ENCODE measurements around the gene KAT2B.

The KAT2B gene

DNA sequence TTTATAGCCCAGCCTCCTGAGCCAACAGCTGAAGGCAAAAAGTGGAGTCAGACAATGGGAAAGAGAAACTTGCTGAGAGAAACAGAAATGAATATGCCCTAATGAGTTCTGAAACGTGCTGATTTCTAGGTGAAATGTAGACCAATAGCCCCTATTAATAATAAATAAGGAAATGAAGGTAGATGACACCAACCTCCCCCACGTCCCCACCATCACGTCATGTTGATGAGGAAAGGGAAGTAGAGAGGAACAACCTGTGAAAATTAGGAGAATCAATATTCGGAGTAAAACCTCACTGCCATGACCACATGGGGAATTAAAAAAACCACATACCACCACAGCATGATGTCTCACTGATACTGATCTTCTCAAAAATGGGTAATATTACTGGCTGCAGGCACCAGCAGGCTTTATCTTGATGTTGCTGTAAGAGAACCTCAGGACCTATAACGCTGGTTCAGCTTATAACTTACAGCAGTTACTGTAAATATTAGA is 64.0 kb downstream of the KAT2B start:
- TF ChIP-seq, protein P1, sequence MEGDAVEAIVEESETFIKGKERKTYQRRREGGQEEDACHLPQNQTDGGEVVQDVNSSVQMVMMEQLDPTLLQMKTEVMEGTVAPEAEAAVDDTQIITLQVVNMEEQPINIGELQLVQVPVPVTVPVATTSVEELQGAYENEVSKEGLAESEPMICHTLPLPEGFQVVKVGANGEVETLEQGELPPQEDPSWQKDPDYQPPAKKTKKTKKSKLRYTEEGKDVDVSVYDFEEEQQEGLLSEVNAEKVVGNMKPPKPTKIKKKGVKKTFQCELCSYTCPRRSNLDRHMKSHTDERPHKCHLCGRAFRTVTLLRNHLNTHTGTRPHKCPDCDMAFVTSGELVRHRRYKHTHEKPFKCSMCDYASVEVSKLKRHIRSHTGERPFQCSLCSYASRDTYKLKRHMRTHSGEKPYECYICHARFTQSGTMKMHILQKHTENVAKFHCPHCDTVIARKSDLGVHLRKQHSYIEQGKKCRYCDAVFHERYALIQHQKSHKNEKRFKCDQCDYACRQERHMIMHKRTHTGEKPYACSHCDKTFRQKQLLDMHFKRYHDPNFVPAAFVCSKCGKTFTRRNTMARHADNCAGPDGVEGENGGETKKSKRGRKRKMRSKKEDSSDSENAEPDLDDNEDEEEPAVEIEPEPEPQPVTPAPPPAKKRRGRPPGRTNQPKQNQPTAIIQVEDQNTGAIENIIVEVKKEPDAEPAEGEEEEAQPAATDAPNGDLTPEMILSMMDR (IDR thresholded peaks at IDR 0.05; ENCODE audit: control insufficient read depth, extremely low read depth, insufficient read depth) = no peak
- DNase-seq (ENCODE audit: low read depth) = no peak
- H3K4me3 ChIP-seq (ENCODE audit: low read depth, low read length) = no peak overlapping the region

DNA sequence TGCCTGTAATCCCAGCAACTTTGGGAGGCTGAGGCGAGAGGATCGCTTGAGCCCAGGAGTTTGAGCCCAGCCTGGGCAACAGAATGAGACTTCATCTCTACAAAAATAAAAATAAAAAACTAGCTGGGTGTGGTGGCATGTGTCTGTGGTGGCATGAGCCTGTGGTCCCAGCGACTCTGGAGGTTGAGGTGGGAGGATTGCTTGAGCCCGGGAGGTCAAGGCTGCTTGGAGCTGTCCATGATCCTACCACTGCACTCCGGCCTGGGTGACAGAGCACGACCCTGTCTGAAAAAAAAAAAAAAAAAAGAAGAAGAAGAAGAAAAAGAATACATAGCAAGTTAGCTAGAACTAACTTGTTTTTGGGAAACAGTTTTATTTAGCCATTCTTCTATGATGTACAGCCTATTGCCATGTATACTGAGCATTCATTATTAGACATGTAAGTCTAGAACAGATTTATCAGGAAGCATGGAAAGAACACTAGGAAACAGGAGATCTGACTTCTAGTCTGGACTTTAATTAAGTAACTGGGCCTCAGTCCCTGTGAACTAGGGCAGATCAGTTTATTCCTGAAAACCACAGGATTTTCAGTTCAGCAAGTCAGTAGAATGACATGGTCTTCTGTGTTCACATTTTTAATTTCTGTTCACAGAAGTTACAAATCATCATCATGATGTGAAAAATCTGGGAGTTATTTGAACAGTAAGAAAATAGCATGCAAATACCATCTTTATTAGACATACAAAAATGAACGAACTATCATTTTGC is 65.5 kb downstream of the KAT2B start:
- TF ChIP-seq, protein P1 (IDR thresholded peaks at IDR 0.05; ENCODE audit: control insufficient read depth, extremely low read depth, insufficient read depth) = no peak
- DNase-seq (ENCODE audit: low read depth) = no peak
- H3K4me3 ChIP-seq (ENCODE audit: low read depth, low read length) = no peak overlapping the region

DNA sequence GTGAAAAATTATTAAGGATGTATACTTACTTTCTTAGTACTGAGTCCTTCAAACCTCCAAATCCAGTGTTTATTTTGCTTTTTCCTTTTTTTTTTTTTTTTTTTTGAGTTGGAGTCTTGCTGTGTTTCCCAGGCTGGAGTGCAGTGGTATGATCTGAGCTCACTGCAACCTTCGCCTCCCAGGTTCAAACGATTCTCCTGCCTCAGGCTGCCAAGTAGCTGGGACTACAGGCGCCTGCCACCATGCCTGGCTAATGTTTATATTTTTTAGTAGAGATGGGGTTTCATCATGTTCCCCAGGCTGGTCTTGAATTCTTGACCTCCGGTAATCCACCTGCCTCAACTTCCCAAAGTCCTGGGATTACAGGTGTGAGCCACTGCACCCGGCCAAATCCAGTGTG is 67.5 kb downstream of the KAT2B start:
- DNase-seq (ENCODE audit: low read depth) = no peak
- TF ChIP-seq, protein P1 (IDR thresholded peaks at IDR 0.05; ENCODE audit: control insufficient read depth, extremely low read depth, insufficient read depth) = no peak
- no peak overlapping the region for H3K4me3 ChIP-seq (ENCODE audit: low read depth, low read length)

DNA sequence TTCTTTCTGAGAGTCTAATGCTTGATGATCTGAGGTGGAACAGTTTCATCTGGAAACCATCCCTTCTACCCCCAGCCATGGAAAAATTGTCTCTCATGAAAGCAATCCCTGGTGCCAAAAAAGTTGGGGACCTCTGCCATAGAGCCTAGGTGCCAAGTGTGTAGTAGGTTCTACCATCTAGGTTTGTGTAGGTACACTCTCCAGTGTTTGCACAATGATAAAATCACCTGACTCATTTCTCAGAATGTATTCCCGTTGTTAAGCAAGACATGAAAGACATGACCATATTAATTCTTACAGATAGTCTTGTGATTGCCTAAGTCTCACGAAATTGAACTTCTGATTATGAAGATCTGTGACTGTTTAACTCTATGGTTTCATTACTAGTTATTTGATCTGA is 68.6 kb downstream of the KAT2B start:
- no peak for DNase-seq (ENCODE audit: low read depth)
- no peak overlapping the region for H3K4me3 ChIP-seq (ENCODE audit: low read depth, low read length)
- TF ChIP-seq, protein P1 (IDR thresholded peaks at IDR 0.05; ENCODE audit: control insufficient read depth, extremely low read depth, insufficient read depth) = no peak

DNA sequence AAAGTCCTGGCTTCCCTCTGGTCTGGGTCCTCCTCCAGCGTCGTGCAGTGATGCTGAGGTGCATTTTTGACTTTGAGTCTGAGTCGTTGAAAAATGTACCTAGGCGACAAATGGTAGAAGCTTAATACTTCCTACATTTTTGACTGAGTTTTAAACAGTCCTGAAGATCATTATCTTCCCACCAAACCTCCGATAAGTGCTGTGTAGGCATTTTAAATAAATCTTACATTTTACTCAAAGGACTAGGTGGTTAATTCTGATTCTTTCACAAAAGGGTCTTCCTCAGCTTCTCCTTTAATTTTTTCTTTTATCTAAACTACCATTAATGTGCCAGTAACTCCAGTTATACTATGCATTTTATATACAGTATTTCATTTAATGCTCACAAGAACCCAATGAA is 70.6 kb downstream of the KAT2B start:
- H3K4me3 ChIP-seq (ENCODE audit: low read depth, low read length) = no peak overlapping the region
- TF ChIP-seq, protein P1 (IDR thresholded peaks at IDR 0.05; ENCODE audit: control insufficient read depth, extremely low read depth, insufficient read depth) = no peak
- no peak for DNase-seq (ENCODE audit: low read depth)

DNA sequence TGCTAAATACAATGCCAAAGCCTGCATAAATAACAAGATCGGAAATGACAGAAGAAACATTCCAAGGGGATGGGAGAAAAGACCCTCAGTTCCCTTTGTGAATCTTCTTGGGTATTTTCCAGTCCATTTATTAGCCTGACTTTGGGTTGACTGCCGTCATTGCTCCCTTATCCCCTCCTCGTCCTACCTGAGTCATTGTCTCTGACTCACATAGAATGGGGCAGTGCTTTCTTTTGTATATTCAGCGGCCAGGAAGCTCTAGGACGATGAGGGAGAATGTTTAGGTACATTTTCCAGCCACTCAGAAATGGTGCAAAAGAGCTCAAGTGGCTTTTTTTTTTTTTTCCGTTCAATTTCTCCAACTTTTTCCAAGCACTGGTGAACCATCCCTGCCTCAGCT is 71.6 kb downstream of the KAT2B start:
- TF ChIP-seq, protein P1 (IDR thresholded peaks at IDR 0.05; ENCODE audit: control insufficient read depth, extremely low read depth, insufficient read depth) = no peak
- DNase-seq (ENCODE audit: low read depth) = no peak
- no peak overlapping the region for H3K4me3 ChIP-seq (ENCODE audit: low read depth, low read length)

DNA sequence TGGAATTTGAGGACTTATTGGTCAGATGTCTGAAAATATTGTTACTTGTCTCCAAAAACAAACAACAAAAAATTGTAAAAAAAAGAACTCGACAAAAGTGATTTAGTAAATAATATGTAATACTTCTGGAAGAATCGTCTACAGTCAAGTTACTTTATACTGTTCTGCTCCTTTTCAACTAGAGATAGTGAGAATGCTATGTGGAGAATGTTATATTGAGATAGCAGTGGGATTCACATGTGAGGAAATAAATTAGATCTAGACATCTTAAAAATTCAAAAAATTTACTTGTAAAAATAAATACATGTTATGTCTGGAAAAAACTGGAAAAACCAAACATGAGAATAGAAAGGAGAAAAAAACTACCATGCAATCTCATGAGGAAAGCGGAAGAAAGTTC is 80.8 kb downstream of the KAT2B start:
- no peak for DNase-seq (ENCODE audit: low read depth)
- TF ChIP-seq, protein P1 (IDR thresholded peaks at IDR 0.05; ENCODE audit: control insufficient read depth, extremely low read depth, insufficient read depth) = no peak
- H3K4me3 ChIP-seq (ENCODE audit: low read depth, low read length) = no peak overlapping the region
